Fibroblast of villous mesenchyme (primary cell): ENCODE data around the gene OR10AD1. TPM values are rescaled to one million over a fixed set of nuclear protein-coding genes. Genes with fewer than 3 reads are reported as not detected.

Source experiments
- DNase-seq: peaks from one replicate; pipeline ENCODE4 v3.0.0-alpha.2; 2010; ENCODE audit warnings: low read depth
- H3K4me3 ChIP-seq: 2 replicates; pipeline ENCODE4 v1.5.1; 2011; ENCODE audit warnings: low read depth, mild to moderate bottlenecking, low read length
- CTCF ChIP-seq: IDR thresholded peaks from 2 replicates; pipeline ENCODE4 v1.5.1; 2012; ENCODE audit warnings: low read depth, mild to moderate bottlenecking, low read length; ENCODE audit not compliant: insufficient read depth
- total RNA-seq: library from RNA; depleted of rRNA; stranded (reverse); fragments of >200 nt; gene quantifications from 2 replicates; pipeline ENCODE4 v1.2.3, GENCODE V29; 2012

Gene OR10AD1
- total RNA-seq, 1 donor = not detected

DNA sequence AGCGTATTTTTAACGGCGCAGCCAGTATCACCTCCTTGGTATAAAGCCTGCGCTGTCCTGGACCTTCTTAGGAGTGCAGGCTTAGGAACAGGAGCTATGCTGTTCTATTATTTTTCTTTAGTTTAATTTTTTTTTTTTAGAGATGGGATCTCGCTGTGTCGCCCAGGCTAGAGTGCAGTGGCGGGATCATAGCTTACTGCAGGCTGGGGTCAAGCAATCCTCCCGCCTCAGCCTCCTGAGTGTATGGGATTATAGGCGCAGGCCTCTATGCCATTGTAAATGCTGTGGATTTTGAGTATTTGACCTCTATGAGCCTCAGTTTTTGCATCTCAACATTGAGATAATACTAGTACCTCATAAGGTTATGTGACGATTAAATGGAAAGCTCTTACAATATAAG is 4.1 kb downstream of the OR10AD1 start:
- no peak for TF ChIP-seq CTCF
- no peak for DNase-seq
- peak overlapping the region; percentile 65 for H3K4me3 ChIP-seq

DNA sequence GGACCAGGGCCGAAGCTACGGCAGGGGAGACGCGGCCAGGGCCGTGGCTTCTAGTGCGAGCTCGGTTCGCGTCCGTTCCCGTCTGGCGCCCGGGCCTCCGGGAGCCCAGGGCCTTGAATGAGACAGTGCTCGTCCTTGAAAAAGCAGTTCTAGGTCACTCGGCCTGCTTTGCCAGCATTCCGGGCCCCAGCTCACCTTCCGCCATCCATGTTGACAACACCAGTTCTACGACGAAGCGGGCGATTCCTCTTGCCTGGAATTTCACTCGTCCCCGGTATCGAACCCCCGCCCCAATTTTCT is 4.5 kb downstream of the OR10AD1 start:
- H3K4me3 ChIP-seq = peak overlapping the region; percentile 65
- no peak for DNase-seq
- TF ChIP-seq CTCF = no peak

DNA sequence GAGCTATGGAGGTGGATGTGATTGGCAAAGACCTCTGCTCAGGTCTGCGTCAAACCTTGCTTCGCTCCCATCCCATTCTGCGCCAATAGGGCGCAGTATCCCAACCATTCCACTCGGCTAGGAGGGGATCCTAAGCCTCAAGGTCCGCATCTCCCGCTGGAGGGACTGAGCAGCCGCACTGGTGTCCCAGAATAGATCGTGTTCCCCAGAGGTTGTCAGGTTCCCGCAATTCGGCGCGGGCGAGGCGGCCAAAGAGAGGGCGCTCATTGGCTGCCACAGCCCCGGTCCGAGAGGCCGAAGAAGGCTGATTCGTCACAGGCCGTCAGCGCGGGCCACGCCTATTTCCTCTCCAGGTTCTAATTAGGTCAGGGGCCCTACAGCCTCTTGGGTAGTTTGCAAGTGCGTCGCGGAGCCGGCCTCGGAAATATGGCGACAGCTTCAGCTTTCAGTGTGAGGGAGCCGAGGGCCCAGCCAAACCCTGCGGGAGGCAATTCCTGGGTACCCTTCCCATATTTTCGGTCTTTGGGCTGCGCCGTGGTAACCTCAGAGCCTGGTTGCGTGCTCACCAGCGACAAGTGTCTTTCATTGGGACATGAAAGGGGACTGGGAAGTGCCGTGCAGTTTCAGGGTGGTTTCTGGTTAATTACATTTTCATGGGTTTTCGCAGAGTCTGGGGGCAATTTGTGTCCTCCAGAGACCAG is 5.0 kb downstream of the OR10AD1 start:
- DNase-seq = peak; percentile 88
- TF ChIP-seq CTCF = no peak
- peak overlapping the region; percentile 65 for H3K4me3 ChIP-seq

GRCh38 chr12:48197549-48197970 is 5.5 kb downstream of the OR10AD1 start:
- peak; percentile 29 for TF ChIP-seq CTCF
- H3K4me3 ChIP-seq = peak overlapping the region; percentile 47
- no peak for DNase-seq

GRCh38 chr12:48194799-48195201 is 8.3 kb downstream of the OR10AD1 start:
- peak overlapping the region; percentile 2 for H3K4me3 ChIP-seq
- TF ChIP-seq CTCF = no peak
- peak; percentile 89 for DNase-seq

GRCh38 chr12:48193623-48194022 is 9.5 kb downstream of the OR10AD1 start:
- no peak for DNase-seq
- H3K4me3 ChIP-seq = no peak overlapping the region
- TF ChIP-seq CTCF = no peak

DNA sequence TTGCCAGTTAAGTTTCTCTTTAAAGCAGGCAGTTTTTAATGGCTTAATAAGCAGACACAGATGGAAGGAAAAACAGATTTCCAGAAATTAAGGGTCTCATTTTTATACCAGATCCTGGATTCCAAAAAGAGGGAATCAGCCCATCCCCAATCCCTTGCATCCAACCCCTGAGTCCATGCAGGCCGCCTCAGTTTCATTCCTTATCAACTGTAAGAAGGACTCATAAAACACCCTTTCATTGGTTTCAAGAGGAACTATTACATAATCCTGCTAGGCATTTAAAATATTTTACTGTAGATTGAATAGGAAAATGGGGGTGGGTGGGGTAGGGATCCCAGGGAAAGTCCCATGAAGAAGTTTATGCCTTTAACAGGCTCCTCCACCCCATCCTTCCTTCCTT is 10.2 kb downstream of the OR10AD1 start:
- no peak for TF ChIP-seq CTCF
- peak; percentile 57 for DNase-seq
- H3K4me3 ChIP-seq = no peak overlapping the region
